ENCODE results near the gene FAM120A. TPM values are rescaled to one million over a fixed set of nuclear protein-coding genes. Genes with fewer than 3 reads are reported as not detected.

FAM120A gene
- total RNA-seq, 1 donor from 2014 or later, result 57.3 TPM

DNA sequence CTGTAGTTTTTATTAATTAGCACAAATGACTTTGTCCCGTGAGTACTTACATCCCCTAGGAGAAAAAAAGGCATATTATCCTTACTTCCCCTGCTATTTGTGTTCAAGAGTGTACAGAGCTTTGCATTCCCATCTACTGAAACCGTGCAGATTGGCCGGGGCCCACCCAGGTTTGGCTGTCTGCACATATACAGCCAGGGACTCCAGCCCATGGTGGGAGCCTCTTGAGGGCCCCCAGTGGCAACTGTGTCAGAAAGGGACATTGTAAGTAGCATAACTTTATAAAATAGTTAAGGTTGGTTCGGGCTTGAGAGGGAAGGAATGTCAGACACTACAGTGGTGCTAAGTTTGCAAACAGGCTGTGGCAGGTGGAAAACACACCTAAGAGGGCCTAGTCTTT is 149.6 kb downstream of the FAM120A start:
- peaks cover 31% of the 10 kb centered on the region for H3K4me1 Mint-ChIP-seq
- no peak overlapping the region for H3K27ac Mint-ChIP-seq (ENCODE audit: unreplicated experiment)
- H3K9me3 Mint-ChIP-seq, result peaks cover 7% of the 10 kb centered on the region
- H3K27me3 Mint-ChIP-seq (ENCODE audit: low read depth), result no peaks in the 10 kb centered on the region
- DNase-seq (ENCODE audit: low read depth, low spot score), result no peak
- H3K36me3 Mint-ChIP-seq (ENCODE audit: low read depth), result peaks cover 16% of the 10 kb centered on the region
- TF ChIP-seq, protein P1, sequence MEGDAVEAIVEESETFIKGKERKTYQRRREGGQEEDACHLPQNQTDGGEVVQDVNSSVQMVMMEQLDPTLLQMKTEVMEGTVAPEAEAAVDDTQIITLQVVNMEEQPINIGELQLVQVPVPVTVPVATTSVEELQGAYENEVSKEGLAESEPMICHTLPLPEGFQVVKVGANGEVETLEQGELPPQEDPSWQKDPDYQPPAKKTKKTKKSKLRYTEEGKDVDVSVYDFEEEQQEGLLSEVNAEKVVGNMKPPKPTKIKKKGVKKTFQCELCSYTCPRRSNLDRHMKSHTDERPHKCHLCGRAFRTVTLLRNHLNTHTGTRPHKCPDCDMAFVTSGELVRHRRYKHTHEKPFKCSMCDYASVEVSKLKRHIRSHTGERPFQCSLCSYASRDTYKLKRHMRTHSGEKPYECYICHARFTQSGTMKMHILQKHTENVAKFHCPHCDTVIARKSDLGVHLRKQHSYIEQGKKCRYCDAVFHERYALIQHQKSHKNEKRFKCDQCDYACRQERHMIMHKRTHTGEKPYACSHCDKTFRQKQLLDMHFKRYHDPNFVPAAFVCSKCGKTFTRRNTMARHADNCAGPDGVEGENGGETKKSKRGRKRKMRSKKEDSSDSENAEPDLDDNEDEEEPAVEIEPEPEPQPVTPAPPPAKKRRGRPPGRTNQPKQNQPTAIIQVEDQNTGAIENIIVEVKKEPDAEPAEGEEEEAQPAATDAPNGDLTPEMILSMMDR (conservative IDR thresholded peaks at IDR 0.05), result no peak
- no peak overlapping the region for H3K4me3 Mint-ChIP-seq

DNA sequence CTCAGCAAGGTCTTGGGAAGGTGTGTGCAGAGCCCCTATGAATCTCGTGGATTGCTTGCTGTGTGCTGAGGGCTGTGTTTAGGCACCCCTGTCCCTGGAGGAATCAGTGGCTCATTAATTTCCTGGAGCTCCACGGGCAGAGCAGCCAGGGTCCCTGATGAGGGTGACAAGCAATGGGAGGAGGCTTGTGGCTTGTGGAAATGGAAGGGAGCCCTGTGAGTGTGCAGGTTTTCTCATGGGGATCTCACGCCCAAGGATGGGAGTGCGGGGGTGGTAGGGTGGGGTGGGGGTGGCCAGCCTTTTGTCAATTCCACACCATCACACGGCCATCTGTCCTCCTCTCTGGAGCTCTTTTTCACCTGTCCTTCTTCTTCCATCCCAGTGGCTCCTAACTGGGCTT is 150.2 kb downstream of the FAM120A start:
- H3K4me1 Mint-ChIP-seq, result peaks cover 30% of the 10 kb centered on the region
- no peak overlapping the region for H3K27ac Mint-ChIP-seq (ENCODE audit: unreplicated experiment)
- H3K9me3 Mint-ChIP-seq, result peaks cover 12% of the 10 kb centered on the region

DNA sequence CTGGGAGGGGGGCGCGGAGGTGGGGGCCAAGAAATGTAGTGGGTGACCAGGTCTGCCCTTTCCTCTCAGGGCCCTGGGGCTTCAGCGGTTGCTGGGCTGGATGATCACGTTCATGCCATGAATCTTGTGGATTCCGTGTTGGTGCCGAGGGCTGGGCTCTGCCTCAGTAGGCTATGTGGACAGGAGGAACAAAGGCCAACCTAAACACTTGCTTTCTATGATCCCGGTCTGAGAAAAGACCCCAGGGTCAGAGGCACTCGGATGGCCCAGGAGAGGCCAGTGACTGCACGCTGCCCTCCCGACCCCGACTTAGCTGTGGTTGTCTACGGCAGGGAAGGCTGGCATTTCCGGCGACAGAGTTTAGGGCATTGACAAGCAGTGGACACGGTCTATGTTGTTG is 151.5 kb downstream of the FAM120A start:
- no peak overlapping the region for H3K27ac Mint-ChIP-seq (ENCODE audit: unreplicated experiment)

More for the DNA sequence above, 150.2 kb downstream of the FAM120A start:
- DNase-seq (ENCODE audit: low read depth, low spot score), result no peak
- TF ChIP-seq, protein P1 (conservative IDR thresholded peaks at IDR 0.05), result no peak
- Mint-ChIP-seq H3K36me3 (ENCODE audit: low read depth) (peaks cover 22% of the 10 kb centered on the region), H3K4me3 (no peak overlapping the region), H3K27me3 (ENCODE audit: low read depth) (no peaks in the 10 kb centered on the region)

GRCh38 chr9:93603906-93604326 is 152.4 kb downstream of the FAM120A start:
- H3K4me1 Mint-ChIP-seq, result peaks cover 30% of the 10 kb centered on the region
- TF ChIP-seq, protein P1 (conservative IDR thresholded peaks at IDR 0.05), result no peak
- no peak for DNase-seq (ENCODE audit: low read depth, low spot score)
- peaks cover 19% of the 10 kb centered on the region for H3K9me3 Mint-ChIP-seq
- H3K27ac Mint-ChIP-seq (ENCODE audit: unreplicated experiment), result peak overlapping the region; percentile 71
- H3K4me3 Mint-ChIP-seq, result no peak overlapping the region
- H3K27me3 Mint-ChIP-seq (ENCODE audit: low read depth), result no peaks in the 10 kb centered on the region
- peaks cover 30% of the 10 kb centered on the region for H3K36me3 Mint-ChIP-seq (ENCODE audit: low read depth)

More for the DNA sequence above, 151.5 kb downstream of the FAM120A start:
- no peak for DNase-seq (ENCODE audit: low read depth, low spot score)
- TF ChIP-seq, protein P1 (conservative IDR thresholded peaks at IDR 0.05), result no peak
- Mint-ChIP-seq H3K27me3 (ENCODE audit: low read depth) (no peaks in the 10 kb centered on the region), H3K9me3 (peaks cover 19% of the 10 kb centered on the region), H3K36me3 (ENCODE audit: low read depth) (peaks cover 29% of the 10 kb centered on the region), H3K4me3 (no peak overlapping the region), H3K4me1 (peaks cover 30% of the 10 kb centered on the region)

- Mint-ChIP-seq H3K9me3 (peaks cover 28% of the 10 kb centered on the region), H3K36me3 (ENCODE audit: low read depth) (peaks cover 41% of the 10 kb centered on the region), H3K4me3 (no peak overlapping the region), H3K27me3 (ENCODE audit: low read depth) (no peaks in the 10 kb centered on the region), H3K4me1 (peaks cover 15% of the 10 kb centered on the region), H3K27ac (ENCODE audit: unreplicated experiment) (no peak overlapping the region)
- no peak for DNase-seq (ENCODE audit: low read depth, low spot score)
- TF ChIP-seq, protein P1 (conservative IDR thresholded peaks at IDR 0.05), result no peak
Observed at GRCh38 chr9:93606187-93606586, 154.7 kb downstream of the FAM120A start.
